Stimulated activated CD8-positive, alpha-beta memory T cell treated with anti-CD3 and anti-CD28 coated beads, Interleukin-2, amount 100 ng/mL, for 1 hour (primary cell): ENCODE measurements around the gene PPP1R3D.
"Not testable (repeated sequence)": the region's sequence is repeated elsewhere in the genome, so short reads cannot be mapped to it uniquely, and the experiment has no call there.

Source experiments
- DNase-seq, 2 donors: peaks; one replicate each; pipeline ENCODE4 v3.0.0-alpha.2; 2020; ENCODE audit warnings: low read depth in 2 of 2

PPP1R3D gene

GRCh38 chr20:59925359-59925758, 14.7 kb downstream of the PPP1R3D start:
- DNase-seq: no peak

GRCh38 chr20:59923514-59923913, 16.6 kb downstream of the PPP1R3D start:
- DNase-seq: no peak

GRCh38 chr20:59920944-59921343, 19.2 kb downstream of the PPP1R3D start:
- DNase-seq: no peak

- no peak for DNase-seq
Measured at GRCh38 chr20:59912609-59913008, 27.5 kb downstream of the PPP1R3D start.

- DNase-seq: no peak
Measured at GRCh38 chr20:59911041-59911440, 29.1 kb downstream of the PPP1R3D start.

GRCh38 chr20:59908855-59909254, 31.2 kb downstream of the PPP1R3D start:
- no peak for DNase-seq

GRCh38 chr20:59903621-59904020, 36.5 kb downstream of the PPP1R3D start:
- no peak for DNase-seq

GRCh38 chr20:59902470-59902869, 37.6 kb downstream of the PPP1R3D start:
- DNase-seq: no peak

GRCh38 chr20:59895908-59896307, 44.2 kb downstream of the PPP1R3D start:
- no peak for DNase-seq

GRCh38 chr20:59891581-59891980, 48.5 kb downstream of the PPP1R3D start:
- DNase-seq: no peak

- DNase-seq: not testable (repeated sequence)
Measured at GRCh38 chr20:59890035-59890434, 50.1 kb downstream of the PPP1R3D start.

GRCh38 chr20:59888050-59888449, 52.1 kb downstream of the PPP1R3D start:
- DNase-seq: no peak
